D721Med (cell line): ENCODE data around the gene DCTN2.
"Not testable (repeated sequence)": the region's sequence is repeated elsewhere in the genome, so short reads cannot be mapped to it uniquely, and the experiment has no call there.

ENCODE experiments used
- DNase-seq: peaks from one replicate; pipeline ENCODE4 v3.0.0; 2011; ENCODE audit warnings: low spot score; ENCODE audit not compliant: insufficient read length
- FAIRE-seq: peaks from 2 replicates; lab custom pipeline; 2011; peaks lifted over from hg19 to GRCh38; lab: Jason Lieb, UNC
- CTCF ChIP-seq: IDR thresholded peaks from 2 replicates; pipeline ENCODE4 v1.5.1; 2012; ENCODE audit warnings: mild to moderate bottlenecking, control low read depth; ENCODE audit not compliant: insufficient read depth; ENCODE audit errors: missing control alignments

The DCTN2 gene

GRCh38 chr12:57546438-57547287 lies at the start of gene DCTN2:
TSS of gene DCTN2 (minus strand) at chr12:57547192. CDS start at chr12:57547063, 129 bp downstream.
- no peak for TF ChIP-seq CTCF
- FAIRE-seq: no peak
- DNase-seq: peak; percentile 95

GRCh38 chr12:57593187-57593586 lies 46.2 kb upstream of the DCTN2 start:
- DNase-seq (no peak), FAIRE-seq (no peak)
- no peak for TF ChIP-seq CTCF

GRCh38 chr12:57592551-57593165 lies 45.7 kb upstream of the DCTN2 start:
- FAIRE-seq (no peak), DNase-seq (no peak)
- TF ChIP-seq CTCF: no peak

GRCh38 chr12:57591782-57592325 lies 44.9 kb upstream of the DCTN2 start:
- DNase-seq (no peak), FAIRE-seq (no peak)
- TF ChIP-seq CTCF: no peak

- peak; percentile 80 for DNase-seq
- TF ChIP-seq CTCF: no peak
- FAIRE-seq: no peak
These were observed 44.1 kb upstream of the DCTN2 start, which contains the start of gene PIP4K2C for GRCh38 chr12:57590864-57591781. TSS of gene PIP4K2C (plus strand) at chr12:57591192. CDS start at chr12:57591290, 98 bp downstream.

- TF ChIP-seq CTCF: no peak
- FAIRE-seq (no peak), DNase-seq (no peak)
These were observed 43.5 kb upstream of the DCTN2 start for GRCh38 chr12:57590479-57590863.

- FAIRE-seq, DNase-seq: not testable (repeated sequence)
These were observed 42.1 kb upstream of the DCTN2 start for GRCh38 chr12:57588951-57589610.
